ENCODE results near the gene TET1.
"Not testable (repeated sequence)": the region's sequence is repeated elsewhere in the genome, so short reads cannot be mapped to it uniquely, and the experiment has no call there.

TET1 gene

DNA sequence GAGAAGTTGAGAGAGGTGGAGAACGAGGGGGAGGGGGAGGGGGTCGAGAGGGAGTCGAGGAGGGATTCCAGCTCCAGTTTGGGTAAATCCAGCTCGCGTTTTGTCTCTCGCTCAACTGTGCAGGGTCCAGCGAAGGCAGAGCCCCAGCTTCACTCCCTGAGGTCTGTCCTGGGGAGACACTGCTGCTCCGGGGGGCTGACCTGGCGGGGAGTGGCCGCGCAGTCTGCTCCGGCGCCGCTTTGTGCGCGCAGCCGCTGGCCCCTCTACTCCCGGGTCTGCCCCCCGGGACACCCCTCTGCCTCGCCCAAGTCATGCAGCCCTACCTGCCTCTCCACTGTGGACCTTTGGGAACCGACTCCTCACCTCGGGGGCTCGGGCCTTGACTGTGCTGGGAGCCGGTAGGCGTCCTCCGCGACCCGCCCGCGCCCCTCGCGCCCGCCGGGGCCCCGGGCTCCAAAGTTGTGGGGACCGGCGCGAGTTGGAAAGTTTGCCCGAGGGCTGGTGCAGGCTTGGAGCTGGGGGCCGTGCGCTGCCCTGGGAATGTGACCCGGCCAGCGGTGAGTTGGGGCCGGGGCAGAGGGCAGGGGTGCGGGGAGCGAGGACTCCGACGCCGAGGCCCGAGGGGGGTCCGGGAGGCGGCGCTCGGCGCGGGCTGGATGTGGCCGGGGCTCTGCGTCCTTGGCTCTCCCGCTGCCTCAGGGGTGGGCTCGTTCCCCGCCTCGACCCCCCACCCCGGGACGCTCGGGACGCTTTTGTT is at the start of gene TET1:
TET1 (plus strand) TSS at position 152 of the 757 bp plus-strand sequence. CDS start 12,002 bp downstream, outside the sequence.
- no peak for DNase-seq

DNA sequence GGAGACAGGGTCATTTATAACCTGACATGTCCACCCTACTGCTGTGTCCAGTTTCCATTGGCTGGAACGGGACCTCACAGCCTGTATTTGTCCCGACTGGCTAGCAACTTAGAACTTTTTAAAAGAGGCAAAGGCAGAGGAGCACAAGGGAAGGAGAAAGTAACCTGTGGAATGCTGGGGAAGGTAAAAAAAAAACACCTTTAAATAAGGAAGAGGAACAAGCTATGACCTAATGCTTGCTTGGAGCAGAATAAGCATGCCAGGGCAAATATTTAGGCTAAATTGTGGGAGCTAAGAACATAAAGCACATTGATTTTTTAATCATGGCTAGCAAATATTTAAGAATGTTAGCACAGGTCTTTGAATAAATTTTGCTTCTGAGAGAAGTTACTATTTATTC is 43.9 kb upstream of the TET1 start:
- not testable (repeated sequence) for DNase-seq

DNA sequence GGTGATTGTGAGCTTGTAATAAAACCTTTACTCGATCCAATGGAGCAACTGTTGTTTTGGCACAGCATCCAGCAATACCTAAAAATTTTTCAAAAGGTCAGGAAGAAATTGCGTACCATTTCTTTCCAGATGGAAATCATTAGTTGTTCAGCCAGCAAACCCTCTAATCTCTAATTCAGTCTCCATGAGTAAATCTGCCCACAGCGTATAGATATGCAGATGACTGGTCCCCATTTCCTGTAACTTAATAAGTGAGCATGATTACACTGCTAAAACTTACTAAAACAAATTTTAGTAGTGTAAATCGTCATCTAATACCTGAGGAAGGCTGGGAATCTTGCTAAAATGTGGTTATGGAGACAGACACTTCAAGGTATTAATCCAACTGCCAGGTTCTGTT is 43.4 kb upstream of the TET1 start:
- no peak for DNase-seq

DNA sequence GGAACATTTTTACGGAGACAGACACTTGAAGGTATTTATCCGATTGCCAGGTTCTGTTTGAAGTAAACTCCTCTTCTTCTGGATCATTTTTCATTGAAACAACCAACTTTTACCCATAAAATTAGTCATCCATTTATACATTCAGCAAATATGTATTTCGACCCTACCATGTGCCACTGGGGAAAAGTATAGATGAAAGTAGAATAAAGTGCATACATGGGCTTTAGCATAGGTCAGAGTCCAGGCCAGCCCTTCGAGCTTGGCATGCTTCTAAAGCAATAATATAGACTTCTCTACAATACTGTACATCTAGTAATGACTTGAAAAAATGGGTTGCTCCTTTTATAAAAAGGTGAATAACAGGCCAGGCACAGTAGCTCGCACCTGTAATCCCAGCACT is 42.9 kb upstream of the TET1 start:
- no peak for DNase-seq

DNA sequence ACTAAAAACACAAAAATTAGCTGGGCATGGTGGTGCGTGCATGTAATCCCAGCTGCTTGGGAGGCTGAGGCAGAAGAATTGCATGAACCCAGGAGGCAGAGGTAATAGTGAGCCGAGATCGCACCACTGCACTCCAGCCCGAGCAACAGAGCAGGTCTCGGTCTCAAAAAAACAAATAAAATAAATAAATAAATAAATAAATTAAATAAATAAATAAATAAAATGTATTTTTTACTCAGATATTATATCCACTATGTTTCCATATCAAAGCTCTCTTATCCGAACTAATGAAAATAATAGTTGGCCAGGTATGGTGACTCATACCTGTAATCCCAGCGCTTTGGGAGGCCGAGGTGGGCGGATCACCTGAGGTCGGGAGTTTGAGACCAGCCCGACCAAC is 41.5 kb upstream of the TET1 start:
- not testable (repeated sequence) for DNase-seq

DNA sequence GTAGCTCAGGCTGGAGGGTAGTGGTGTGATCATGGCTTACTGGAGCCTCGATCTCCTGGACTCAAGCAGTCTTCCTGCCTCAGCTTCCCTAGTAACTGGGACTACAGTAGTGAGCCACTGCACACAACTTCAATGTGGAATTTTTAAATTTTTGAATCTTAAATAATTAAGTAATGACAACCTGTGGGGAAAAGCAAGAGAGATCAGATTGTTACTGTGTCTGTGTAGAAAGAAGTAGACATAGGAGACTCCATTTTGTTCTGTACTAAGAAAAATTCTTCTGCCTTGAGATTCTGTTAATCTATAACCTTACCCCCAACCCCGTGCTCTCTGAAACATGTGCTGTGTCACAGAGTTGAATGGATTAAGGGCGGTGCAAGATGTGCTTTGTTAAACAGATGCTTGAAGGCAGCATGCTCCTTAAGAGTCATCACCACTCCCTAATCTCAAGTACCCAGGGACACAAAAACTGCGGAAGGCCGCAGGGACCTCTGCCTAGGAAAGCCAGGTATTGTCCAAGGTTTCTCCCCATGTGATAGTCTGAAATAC is 34.6 kb upstream of the TET1 start:
- not testable (repeated sequence) for DNase-seq

DNA sequence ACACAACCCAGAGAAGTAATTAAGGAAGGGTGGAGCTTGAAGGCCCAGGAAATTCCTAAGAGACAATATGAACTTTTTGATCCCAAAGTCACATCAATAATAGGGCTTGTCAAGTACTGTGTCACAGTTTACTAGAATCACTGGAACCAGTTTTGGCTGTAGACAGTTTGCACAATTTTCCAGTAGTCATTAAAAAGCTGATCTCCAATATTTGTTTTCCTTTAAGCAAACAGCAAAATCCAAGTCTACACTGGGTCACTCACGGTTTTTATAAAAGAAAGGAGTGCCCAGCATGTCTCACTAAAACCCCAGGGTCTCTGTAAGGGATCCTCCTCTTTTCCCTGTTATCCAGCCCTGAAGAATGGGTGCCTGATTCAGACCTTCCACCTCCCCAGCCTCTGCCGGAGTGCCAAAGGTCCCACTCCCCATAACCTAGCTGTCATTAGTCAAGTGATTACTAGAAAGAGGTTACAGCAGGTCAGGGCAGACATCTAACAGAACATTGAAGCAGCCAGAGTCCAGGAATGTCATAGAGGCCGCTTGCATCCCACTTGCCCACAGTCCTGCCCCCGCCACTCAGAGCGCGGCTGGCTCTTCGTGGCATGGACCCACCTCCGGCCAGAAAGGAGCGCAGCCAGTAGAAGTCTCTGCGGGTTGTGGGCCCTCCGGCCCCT is 33.4 kb upstream of the TET1 start:
- no peak for DNase-seq

DNA sequence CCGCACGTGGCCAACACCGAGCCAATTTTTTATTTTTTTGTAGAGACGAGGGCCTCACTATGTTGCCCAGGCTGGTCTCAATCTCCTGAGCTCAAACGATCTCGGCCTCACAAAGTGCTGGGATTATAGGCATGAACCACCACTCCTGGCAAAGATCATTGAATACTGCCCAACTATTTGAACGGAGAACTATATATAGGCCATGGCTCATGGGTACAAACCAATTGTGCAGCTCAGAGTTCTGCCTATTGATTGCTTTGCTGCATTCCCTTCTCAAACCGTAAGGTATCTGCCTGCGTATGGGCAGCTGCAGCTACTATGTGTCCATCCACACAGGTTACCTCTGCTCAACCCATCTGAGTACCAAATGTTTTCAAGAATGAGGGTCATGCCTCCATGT is 23.2 kb upstream of the TET1 start:
- DNase-seq: no peak

DNA sequence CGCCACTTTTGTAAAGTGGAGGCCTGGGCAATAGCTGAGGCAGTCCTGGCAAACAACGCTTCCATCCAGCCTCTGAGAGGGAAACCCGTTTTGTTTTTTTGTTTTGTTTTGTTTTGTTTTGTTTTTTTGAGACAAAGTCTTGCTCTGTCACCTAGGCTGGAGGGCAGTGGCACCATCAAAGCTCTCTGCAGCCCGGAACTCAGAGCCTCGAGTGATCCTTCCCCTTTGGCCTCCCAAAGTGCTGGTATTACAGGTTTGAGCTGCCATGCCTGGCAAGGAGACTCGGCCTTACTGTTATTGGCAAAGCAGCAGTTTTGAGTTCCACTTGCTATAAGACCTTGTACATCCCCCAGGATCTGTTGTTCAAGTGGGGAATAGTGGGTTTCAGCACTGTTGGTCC is 22.3 kb upstream of the TET1 start:
- DNase-seq: no peak

DNA sequence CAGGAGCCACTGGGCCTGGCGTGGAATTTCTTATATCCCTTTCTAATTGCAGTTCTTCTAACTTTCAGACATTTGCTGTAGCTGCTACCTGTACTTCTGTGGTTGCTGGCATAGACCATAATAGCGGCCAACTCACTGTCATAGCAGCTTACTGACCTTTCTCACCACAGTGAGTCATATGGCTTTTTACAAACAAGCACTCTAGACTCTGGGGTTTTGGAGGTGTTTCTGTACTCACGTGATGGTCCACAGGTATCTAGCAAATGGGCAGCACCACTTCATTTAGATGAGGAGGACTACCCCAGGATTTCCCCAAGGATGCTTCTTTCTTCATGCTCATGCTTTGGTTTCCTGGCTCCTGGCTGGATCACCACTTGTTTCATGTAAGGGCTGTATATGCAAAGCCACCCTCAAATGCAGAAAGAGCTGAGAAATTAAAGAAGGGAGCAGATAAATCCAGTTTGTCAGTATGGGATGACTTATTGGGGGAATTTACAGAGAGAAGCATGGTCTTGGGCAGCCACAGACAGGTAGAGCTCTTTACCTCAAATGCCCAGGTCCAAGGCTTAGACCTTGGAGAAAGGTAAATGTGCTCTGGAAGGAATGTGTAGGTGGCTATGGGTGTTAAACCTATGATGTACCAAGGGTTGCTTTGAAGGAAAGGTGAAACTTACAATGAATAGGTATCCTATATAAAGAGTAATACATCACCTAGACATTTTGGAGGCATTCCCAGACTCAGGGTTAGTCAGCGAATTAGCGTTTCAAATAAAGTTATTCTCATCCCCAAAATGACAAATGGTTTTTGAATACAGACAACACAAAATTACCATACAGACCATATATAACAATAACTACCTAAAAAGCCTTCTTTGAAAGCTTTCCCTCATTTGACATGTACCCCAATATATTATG is 16.9 kb upstream of the TET1 start:
- DNase-seq: no peak

DNA sequence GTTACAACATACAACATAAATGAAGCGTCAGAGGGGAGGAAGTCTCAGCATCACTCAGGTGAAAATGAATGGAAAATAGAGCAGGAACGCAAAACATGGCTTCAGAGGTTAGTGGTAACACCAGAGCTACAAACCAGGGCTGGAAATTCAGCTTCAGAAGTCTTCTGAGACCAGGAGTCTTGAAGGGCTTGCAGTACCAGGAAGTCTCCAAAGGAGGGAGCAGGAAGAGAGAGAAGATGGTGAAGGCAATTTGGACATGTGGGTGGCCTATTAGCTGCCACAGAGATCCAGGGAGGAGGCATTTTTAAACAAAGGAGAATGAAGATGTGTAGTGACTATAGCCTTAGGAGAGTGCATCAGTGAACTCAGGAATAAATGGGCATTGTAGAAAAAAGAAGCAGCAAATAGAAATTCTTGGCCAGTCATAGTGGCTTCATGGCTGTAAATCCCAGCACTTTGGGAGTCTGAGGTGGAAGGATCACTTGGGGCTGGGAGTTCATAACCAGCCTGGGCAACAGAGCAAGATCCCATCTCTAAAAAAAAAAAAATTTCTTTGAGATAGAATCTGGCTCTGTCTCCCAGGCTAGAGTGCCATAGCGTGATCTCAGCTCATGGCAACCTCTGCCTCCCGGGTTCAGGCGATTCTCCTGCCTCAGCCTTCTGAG is 9.3 kb upstream of the TET1 start:
- DNase-seq: peak; percentile 62

DNA sequence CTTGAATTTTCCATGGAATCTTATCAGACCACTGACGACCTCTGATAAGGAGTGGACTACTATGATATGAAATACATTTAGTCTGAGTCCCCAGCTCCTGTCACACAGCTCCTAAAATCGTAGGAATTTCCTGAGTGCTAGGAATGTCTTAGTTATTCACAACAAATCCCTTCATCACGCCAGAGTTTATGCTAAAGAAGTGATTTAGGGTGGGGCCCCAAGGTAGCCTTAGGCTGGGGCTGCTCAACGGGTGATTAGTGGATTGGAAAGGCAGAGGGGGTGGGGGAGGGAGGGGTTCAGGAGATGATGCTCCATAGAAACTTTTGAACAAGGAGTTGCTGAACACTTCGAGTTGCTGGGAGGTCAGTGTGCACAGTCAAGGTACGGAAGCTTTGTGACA is 7.0 kb upstream of the TET1 start:
- no peak for DNase-seq

DNA sequence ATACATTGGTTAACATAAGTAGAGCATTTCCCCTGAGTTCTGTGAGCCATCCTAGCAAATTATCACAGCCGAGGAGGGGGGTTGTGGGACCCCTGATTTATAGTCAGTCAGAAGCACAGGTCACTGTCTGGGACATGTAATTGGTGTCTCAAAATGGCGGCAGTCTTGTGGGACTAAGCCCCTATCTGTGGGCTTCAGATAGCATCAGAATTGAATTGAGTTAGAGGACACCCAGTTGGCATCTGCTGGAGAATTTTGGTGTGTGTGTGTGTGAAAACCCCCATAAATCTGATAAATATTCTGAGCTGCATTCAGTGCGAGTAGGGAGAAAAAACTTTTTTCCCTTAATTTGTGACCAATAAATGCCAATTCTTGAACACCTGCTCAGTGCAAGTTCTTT is 6.5 kb upstream of the TET1 start:
- no peak for DNase-seq

DNA sequence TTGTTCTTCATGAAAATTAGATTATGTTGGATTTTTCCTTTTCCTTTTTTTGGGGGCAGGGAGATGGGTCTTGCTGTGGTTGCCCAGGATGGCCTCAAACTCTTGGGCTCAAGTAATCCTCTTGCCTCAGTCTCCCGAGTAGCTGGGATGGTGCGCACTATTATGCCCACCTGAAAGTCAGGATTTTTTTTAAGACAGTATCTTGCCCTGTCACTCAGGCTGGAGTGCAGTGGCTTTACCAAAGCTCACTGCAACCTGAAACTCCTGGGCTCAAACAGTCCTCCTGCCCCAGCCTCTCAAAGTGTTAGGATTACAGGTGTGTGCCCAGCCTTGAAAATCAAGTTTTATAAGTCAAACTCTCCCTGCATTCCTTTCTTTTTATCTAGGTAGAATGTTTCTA is 1.7 kb upstream of the TET1 start:
- DNase-seq: no peak

DNA sequence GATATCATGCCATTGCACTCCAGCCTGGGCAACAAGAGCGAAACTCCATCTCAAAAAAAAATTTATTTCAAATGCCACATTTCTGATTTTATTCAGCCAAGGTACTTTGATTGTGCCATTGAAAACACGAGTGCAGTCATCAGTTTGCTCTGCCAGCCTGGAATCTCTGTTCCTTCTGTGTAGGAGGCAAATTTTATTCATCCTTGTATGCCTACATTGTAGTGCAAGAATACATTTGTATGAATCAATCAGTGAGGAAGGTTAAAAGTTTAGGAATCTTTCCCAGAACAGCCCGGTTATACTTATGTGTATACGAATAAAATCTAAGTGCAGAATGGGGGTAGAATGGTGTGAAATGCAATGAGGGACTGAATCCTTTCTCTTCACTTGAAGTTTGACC is 886 bp upstream of the TET1 start:
- no peak for DNase-seq

DNA sequence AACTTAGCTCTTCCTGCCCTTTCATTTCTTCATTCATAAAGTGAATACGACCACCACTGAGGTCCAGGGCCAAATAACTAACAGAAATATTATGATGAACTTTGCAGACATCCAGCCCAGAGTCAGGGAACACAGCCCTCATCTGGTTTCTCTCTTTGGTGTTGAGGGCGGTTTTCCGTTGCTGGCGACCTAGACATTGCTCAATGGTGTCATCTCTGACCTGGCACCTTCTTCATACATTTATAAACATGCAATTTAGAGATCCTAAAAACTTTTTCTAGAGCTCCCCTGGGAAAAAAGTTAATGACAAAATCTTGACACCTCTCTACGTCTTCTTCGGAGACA is 324 bp upstream of the TET1 start:
- no peak for DNase-seq

DNA sequence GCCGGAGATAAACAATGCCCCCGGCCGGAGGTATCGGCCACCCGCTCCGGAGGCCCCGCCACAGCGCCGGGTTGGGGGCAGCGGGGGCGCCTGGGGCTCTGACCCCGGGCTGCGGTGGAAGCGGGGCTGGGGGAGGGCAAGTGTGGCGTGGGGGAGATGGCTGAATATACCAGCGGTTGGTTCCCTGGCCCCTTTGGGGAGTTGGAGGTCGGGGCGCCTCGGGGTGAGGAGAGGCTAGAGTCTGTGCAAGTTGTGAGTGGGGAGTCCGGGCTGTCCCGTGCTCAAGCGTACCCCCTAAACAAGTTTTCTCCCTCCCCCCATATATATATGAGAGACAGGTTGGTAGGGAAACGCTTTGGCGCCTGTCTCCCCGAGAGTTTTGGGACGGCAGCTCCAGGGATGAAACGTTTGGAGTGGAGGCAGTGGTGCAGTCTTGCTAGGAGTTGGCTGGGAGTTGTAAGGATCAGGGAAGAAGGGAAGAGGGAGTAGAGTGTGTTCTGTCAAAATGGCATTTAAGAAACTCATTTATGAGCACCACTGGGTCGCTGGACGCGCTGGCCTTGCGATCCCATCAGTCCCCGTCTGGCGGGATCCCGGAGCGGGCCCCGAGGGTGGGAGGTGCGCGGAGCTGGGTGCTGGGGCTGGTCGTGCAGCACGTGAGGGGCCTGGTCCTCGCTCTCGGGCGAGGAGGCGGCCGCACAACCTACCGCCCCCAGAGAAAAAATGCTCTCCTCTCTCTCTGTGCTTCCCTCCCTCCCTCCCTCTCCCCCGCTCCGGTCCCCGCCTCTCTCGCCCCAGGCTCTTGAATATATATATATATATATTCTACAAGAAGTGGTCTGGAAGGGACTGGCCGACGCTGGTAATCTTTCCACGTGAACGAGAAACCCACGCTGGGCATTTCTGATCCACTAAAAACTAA is 1.1 kb downstream of the TET1 start:
- no peak for DNase-seq

DNA sequence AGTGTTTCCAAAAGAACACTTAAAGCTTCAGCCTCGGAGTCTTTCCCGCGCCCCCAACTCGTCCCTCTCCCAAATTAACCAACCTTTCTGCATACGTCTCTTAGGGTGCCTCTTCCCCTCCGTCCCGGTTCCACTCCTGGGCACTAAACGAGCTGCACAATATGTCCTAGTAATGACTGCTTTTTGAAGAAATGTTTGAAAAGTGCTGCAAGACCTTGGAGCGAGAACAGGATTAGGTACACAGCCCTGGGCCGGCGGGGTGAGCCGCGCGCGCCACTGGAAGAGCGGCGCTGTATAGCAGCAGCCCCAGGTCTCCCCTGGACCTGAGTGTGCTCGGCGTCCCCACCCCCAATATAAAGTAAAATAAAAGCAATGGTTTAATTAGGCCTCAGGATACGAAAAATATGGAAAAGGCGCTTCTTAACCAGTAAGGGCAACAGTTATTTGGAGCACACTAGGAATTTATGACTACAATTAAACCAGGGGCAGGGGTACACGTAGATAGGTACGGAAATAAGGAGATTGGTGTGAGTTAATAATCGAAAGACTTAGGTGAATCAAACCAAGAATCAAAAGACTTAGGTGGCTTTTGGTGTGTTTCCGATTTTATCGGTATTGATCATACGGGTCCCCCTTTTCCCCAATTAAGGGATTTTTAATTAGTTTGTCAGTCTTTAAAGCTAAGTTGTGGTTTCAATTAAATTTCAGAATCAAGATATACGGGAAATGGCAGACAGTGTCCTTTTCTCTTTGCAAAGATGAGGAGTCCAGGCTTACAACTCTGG is 1.9 kb downstream of the TET1 start:
- DNase-seq: no peak

DNA sequence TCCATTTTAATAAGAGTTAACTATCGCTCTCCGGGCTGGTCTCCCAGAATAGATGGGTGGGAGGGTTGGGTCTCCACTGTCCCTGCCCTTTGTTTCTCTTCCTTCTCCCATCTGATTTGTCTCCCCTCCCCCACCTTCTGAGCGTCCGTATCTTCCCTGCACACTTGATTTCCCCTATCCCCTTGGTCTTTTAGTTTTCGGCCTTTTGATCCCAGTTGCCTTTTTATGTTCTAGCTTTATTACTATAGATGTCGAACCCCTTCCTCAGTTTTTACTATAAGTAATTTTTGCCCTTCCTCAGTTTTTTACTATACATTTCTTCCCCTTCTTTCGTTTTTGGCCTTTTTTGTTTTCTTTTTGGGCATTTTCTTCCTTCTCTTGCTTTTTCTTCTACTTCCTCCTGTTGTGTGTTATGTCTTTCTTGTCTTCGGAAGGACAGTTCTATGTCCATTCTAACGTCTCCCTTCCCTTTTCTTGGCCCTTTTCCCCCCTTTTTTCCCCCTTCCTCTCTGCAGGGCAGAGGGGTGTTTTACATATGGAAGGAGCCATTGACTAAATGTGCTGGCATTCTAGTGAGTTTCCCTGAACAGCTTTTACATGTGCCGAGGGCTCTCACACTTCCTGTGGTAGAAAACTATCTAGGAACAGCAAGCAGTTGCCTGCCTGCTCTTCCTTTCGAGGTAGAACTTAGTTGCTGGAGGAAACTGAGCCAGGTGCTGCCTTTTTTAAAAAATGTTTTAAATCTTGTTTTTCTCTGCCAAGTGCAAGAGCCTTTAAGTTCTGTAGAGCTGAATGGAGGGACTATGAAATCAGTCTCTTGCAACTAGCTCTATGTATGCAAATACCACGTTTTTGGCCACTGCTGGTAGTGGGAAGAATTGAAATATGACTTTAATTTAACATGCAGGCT is 2.8 kb downstream of the TET1 start:
- DNase-seq: no peak

DNA sequence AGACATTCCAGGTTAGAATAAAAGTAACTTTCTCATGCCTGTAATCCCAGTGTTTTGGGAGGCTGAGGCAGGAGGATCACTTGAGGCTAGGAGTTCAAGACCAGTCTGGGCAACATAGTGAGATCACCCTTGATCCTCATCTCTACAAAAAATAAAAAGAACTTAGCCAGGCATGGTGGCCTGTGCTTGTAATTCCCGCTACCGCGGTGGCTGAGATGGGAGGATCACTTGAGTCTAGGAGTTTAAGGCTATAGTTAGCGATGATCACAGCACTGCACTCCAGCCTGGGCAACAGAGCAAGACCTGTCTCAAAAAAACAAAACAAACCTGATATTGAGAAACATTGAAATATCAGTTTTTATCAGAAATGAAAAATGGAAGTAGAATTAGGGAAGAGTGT is 4.6 kb downstream of the TET1 start:
- DNase-seq: no peak
